SU-DHL-6 (cell line): ENCODE data around the gene NLRP1.

ENCODE experiments used
- EZH2phosphoT487 ChIP-seq: fragments of 200-600 bp; sonication (generic), shearing (Covaris generic); conservative IDR thresholded peaks from 2 replicates; pipeline ENCODE4 v1.6.1; 2018; ENCODE audit warnings: mild to moderate bottlenecking, antibody characterized with exemption, low read length, moderate library complexity, mixed read lengths
- TF ChIP-seq, protein P1 (sequence below): fragments of 200-600 bp; sonication (generic); IDR thresholded peaks from one replicate; pipeline ENCODE4 v1.5.1; 2017; ENCODE audit warnings: antibody characterized with exemption, mild to moderate bottlenecking, low read length, moderate library complexity; ENCODE audit not compliant: insufficient read depth, poor library complexity, severe bottlenecking

DNA sequence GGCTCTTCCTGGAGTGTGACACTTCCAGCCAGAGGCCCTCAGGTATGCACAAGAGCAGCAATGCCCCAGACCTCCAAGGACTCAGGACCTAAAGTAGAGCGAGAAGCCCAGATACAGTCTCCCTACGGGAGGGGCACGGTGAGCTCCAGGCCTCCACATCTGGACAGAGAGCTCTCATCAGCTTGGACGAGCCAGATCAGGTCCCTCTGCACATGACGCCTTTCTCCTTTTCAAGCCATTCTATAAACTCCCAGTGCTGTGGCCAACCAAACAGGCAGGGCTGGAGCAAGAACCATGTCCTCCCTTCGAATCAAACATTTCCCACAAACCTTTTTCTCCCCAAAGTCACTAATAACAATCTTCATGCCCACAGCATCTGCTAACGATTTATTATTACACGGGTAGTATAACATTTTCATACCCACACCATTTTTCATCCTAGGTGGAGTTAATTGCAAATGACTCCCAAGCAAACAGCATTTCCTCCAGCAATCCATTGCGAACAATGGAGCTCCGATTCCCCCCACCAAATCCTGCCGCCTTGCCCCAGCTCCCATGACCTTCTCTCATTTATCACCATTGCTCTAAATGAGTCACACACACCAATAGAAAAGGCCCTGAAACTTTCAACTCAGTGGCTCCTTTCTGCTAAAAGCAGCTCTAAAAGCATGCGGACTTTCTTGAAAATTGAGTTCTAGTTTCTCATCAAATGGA lies 24.2 kb upstream of the NLRP1 start:
- TF ChIP-seq, protein P1, sequence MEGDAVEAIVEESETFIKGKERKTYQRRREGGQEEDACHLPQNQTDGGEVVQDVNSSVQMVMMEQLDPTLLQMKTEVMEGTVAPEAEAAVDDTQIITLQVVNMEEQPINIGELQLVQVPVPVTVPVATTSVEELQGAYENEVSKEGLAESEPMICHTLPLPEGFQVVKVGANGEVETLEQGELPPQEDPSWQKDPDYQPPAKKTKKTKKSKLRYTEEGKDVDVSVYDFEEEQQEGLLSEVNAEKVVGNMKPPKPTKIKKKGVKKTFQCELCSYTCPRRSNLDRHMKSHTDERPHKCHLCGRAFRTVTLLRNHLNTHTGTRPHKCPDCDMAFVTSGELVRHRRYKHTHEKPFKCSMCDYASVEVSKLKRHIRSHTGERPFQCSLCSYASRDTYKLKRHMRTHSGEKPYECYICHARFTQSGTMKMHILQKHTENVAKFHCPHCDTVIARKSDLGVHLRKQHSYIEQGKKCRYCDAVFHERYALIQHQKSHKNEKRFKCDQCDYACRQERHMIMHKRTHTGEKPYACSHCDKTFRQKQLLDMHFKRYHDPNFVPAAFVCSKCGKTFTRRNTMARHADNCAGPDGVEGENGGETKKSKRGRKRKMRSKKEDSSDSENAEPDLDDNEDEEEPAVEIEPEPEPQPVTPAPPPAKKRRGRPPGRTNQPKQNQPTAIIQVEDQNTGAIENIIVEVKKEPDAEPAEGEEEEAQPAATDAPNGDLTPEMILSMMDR, result no peak
- no peak for TF ChIP-seq EZH2phosphoT487
